Measurements from ENCODE around the gene KCNQ1OT1. TPM values are rescaled to one million over a fixed set of nuclear protein-coding genes. Genes with fewer than 3 reads are reported as not detected.
A peak's percentile ranks its signal among the peaks of the same experiment; 100 is the strongest.

Gene KCNQ1OT1
- total and polyA plus RNA-seq, 4 donors, result 0.08 to 5.4 (median 1.2) TPM

DNA sequence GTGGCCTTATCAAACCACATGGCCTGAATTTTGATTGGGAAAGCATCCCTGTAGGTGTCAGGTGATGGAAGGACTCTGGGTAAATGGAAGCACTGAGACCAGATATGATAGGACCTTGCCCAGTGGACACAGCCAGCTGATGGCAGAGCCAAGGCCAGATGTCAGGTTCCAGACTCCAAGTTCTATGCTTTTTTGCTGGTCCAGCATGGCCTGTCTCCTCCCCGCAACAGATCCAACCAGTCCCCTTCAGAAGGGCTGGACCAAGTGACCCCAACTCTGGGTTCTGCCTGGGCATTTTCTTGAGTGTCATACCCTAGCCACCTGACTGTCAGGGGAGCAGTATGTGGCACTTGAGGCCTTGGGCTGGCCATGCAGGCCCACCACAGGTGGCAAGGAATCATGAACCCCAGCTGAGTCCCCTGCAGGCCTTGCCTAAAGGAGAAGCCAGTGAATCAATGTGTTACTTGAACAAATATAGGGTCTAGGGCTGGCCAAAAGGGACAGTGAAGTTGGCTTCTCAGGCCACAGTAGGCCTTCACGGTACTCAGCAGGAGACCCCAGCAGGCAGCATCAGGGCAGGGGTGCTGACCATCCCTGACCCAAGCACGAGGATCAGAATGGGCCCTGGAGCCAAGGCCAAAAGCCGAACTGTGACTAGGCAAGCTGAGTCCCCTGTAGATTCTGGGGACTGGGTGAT lies 27.1 kb downstream of the KCNQ1OT1 start:
- no peaks in the 10 kb centered on the region for H3K9me3 ChIP-seq (ENCODE audit: control insufficient read depth, low read length)
- no peak overlapping the region for H3K4me3 ChIP-seq (ENCODE audit: low read length in 2 of 2)
- no peak for ATAC-seq (ENCODE audit: low FRiP score)
- no peaks in the 10 kb centered on the region for H3K27me3 ChIP-seq (ENCODE audit: control insufficient read depth in 1 of 2, insufficient read depth in 2 of 2, low read length in 1 of 2)
- no peaks in the 10 kb centered on the region for H3K4me1 ChIP-seq (ENCODE audit: control insufficient read depth in 1 of 2, insufficient read depth in 2 of 2, low read length in 2 of 2)
- no peaks in the 10 kb centered on the region for H3K36me3 ChIP-seq (ENCODE audit: control insufficient read depth in 1 of 2, insufficient read depth in 2 of 2, low read length in 1 of 2)
- H3K27ac ChIP-seq (ENCODE audit: low read depth in 1 of 2, low read length in 2 of 2), result no peak overlapping the region
- WGBS, 2 donors, result 94 to 95% methylated on average over 4 of the region's 4 CpGs
- DNase-seq, result no peak
- intact Hi-C loops (cut with DNase I), result no loop called here

DNA sequence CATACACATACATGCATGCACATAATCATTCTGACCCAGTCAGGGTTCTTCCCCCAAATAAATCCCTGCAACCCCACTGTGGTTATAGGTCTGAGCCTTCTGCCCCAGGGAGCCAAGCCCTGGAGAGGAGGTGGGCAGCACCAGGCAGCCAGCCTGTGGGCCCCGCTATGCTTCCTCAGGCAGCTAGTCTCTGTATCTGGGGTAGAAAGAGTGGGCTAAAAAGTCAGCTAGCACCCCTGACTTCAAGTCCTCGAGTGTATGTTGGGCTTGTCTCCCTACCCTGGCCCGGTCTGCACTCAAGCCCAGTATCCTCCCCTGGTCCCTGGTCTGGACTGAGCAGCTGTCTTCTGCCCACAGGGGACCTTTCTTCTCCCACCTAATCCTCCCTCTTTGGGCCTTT lies 28.0 kb downstream of the KCNQ1OT1 start:
- H3K27ac ChIP-seq (ENCODE audit: low read depth in 1 of 2, low read length in 2 of 2), result no peak overlapping the region
- DNase-seq (no peak), ATAC-seq (ENCODE audit: low FRiP score) (no peak)
- no peaks in the 10 kb centered on the region for H3K4me1 ChIP-seq (ENCODE audit: control insufficient read depth in 1 of 2, insufficient read depth in 2 of 2, low read length in 2 of 2)
- intact Hi-C loops (cut with DNase I), result no loop called here
- no peaks in the 10 kb centered on the region for H3K36me3 ChIP-seq (ENCODE audit: control insufficient read depth in 1 of 2, insufficient read depth in 2 of 2, low read length in 1 of 2)
- no peak overlapping the region for H3K4me3 ChIP-seq (ENCODE audit: low read length in 2 of 2)
- no peaks in the 10 kb centered on the region for H3K27me3 ChIP-seq (ENCODE audit: control insufficient read depth in 1 of 2, insufficient read depth in 2 of 2, low read length in 1 of 2)
- no peaks in the 10 kb centered on the region for H3K9me3 ChIP-seq (ENCODE audit: control insufficient read depth, low read length)
- 89 to 94% methylated on average over 3 of the region's 3 CpGs for WGBS, 2 donors

DNA sequence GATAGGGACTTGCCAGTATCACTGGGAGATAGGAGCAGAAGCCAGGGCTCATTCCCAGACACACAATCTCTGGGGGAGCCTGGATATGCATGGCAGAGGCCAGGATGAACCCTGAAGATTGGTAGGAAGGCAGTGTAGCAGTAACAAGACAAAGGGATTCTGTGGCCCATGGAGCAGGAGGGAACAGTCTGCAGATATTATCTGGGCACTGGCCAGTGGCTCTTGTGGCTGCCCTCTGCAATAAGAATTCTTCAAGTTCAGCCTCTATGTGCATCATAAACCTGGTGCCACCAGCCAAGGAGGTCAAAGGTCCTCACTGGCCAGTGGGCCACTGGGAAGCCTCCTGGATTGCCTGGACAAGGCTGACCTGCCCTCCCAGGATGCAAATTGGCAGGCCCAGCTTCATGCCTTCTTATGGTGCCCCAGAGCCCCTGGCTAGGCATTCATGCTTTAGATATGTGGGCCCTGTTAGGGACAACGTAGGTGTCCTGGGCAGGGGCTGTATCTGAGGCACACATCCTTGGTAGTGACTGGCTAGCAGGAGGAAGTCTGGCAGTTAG lies 29.2 kb downstream of the KCNQ1OT1 start:
- no peaks in the 10 kb centered on the region for H3K27me3 ChIP-seq (ENCODE audit: control insufficient read depth in 1 of 2, insufficient read depth in 2 of 2, low read length in 1 of 2)
- DNase-seq (peak in 1 of 2 donors; percentile 61), ATAC-seq (ENCODE audit: low FRiP score) (no peak)
- H3K27ac ChIP-seq (ENCODE audit: low read depth in 1 of 2, low read length in 2 of 2), result no peak overlapping the region
- 87 to 93% methylated on average over 1 of the region's 1 CpG for WGBS, 2 donors
- H3K36me3 ChIP-seq (ENCODE audit: control insufficient read depth in 1 of 2, insufficient read depth in 2 of 2, low read length in 1 of 2), result no peaks in the 10 kb centered on the region
- H3K9me3 ChIP-seq (ENCODE audit: control insufficient read depth, low read length), result no peaks in the 10 kb centered on the region
- intact Hi-C loops (cut with DNase I), result no loop called here
- no peaks in the 10 kb centered on the region for H3K4me1 ChIP-seq (ENCODE audit: control insufficient read depth in 1 of 2, insufficient read depth in 2 of 2, low read length in 2 of 2)
- no peak overlapping the region for H3K4me3 ChIP-seq (ENCODE audit: low read length in 2 of 2)

DNA sequence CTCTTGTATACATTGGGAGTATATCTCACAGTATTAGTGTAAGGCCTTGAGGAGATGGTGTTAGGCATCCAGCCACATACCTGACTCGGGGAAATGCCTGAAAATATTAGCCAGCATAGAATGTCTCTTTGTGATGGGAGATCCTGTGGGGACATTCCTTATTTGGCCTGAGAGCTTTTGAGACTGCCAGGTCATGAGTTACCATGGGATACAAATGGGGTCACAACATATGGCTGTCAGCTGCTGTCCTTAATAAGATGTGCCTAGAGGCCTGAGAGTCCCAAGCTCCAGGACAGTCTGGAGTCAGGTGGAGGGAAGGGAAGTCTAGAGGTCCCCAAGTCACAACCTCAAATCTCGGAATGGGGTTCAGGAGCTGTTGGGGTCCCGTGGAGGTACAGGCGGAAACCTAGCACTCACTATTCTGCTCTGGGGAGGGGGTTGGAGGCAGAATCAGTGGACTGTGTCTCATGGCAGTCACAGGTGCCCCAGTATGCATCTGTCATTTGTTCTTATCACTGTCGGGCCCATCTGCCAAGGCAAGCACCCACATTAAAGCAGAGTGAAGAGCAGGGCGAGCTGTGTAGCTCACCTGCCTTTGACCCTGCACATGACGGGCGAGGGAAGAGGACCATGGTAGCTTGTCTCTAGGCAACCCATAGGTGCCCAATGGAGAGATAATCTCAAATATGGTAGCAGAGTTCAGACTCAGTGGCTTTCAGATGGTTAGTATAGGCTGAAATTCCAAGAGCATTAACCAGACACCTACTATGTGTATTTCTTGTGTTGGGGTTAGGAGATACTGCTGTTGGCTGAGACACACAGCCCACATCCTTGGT lies 29.9 kb downstream of the KCNQ1OT1 start:
- H3K4me1 ChIP-seq (ENCODE audit: control insufficient read depth in 1 of 2, insufficient read depth in 2 of 2, low read length in 2 of 2), result no peaks in the 10 kb centered on the region
- ATAC-seq (ENCODE audit: low FRiP score), result no peak
- H3K36me3 ChIP-seq (ENCODE audit: control insufficient read depth in 1 of 2, insufficient read depth in 2 of 2, low read length in 1 of 2), result no peaks in the 10 kb centered on the region
- DNase-seq, result no peak
- H3K4me3 ChIP-seq (ENCODE audit: low read length in 2 of 2), result no peak overlapping the region
- intact Hi-C loops (cut with DNase I), result no loop called here
- no peaks in the 10 kb centered on the region for H3K9me3 ChIP-seq (ENCODE audit: control insufficient read depth, low read length)
- H3K27ac ChIP-seq (ENCODE audit: low read depth in 1 of 2, low read length in 2 of 2), result no peak overlapping the region
- H3K27me3 ChIP-seq (ENCODE audit: control insufficient read depth in 1 of 2, insufficient read depth in 2 of 2, low read length in 1 of 2), result no peaks in the 10 kb centered on the region
- WGBS, 2 donors, result 92 to 96% methylated on average over 8 of the region's 8 CpGs

GRCh38 chr11:2668876-2669275 lies 30.9 kb downstream of the KCNQ1OT1 start:
- Histone ChIP-seq H3K4me1 (ENCODE audit: control insufficient read depth in 1 of 2, insufficient read depth in 2 of 2, low read length in 2 of 2) (no peaks in the 10 kb centered on the region), H3K9me3 (ENCODE audit: control insufficient read depth, low read length) (no peaks in the 10 kb centered on the region), H3K36me3 (ENCODE audit: control insufficient read depth in 1 of 2, insufficient read depth in 2 of 2, low read length in 1 of 2) (no peaks in the 10 kb centered on the region), H3K27ac (ENCODE audit: low read depth in 1 of 2, low read length in 2 of 2) (no peak overlapping the region), H3K27me3 (ENCODE audit: control insufficient read depth in 1 of 2, insufficient read depth in 2 of 2, low read length in 1 of 2) (no peaks in the 10 kb centered on the region), H3K4me3 (ENCODE audit: low read length in 2 of 2) (no peak overlapping the region)
- no peak for DNase-seq
- intact Hi-C loops (cut with DNase I), result no loop called here
- ATAC-seq (ENCODE audit: low FRiP score), result no peak
- WGBS, 2 donors, result 94 to 98% methylated on average over 5 of the region's 5 CpGs

DNA sequence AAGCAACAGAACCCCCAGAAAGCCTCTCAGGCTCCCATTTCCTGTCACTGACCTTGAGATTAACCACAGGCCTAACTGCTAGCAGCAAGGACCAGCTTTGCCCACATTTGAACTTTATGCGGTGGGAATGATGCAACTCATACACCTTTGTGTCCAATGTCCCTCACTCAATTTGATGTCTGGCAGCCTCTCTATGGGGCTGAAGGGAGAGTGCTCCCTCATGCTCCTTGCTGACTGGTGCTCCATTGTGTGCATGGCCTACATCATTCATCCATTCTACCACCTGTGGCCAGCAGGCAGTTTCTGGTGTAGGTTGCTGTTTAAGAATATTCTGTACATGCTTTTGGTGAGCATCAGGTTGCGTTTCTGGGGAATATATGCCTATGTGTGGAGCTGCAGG lies 31.9 kb downstream of the KCNQ1OT1 start:
- Histone ChIP-seq H3K4me1 (ENCODE audit: control insufficient read depth in 1 of 2, insufficient read depth in 2 of 2, low read length in 2 of 2) (no peaks in the 10 kb centered on the region), H3K27me3 (ENCODE audit: control insufficient read depth in 1 of 2, insufficient read depth in 2 of 2, low read length in 1 of 2) (no peaks in the 10 kb centered on the region), H3K4me3 (ENCODE audit: low read length in 2 of 2) (no peak overlapping the region), H3K27ac (ENCODE audit: low read depth in 1 of 2, low read length in 2 of 2) (no peak overlapping the region), H3K36me3 (ENCODE audit: control insufficient read depth in 1 of 2, insufficient read depth in 2 of 2, low read length in 1 of 2) (no peaks in the 10 kb centered on the region), H3K9me3 (ENCODE audit: control insufficient read depth, low read length) (peaks cover 1% of the 10 kb centered on the region)
- ATAC-seq (ENCODE audit: low FRiP score) (no peak), DNase-seq (no peak)
- intact Hi-C loops (cut with DNase I), result no loop called here
- WGBS, 2 donors, result 95 to 98% methylated on average over 2 of the region's 2 CpGs

DNA sequence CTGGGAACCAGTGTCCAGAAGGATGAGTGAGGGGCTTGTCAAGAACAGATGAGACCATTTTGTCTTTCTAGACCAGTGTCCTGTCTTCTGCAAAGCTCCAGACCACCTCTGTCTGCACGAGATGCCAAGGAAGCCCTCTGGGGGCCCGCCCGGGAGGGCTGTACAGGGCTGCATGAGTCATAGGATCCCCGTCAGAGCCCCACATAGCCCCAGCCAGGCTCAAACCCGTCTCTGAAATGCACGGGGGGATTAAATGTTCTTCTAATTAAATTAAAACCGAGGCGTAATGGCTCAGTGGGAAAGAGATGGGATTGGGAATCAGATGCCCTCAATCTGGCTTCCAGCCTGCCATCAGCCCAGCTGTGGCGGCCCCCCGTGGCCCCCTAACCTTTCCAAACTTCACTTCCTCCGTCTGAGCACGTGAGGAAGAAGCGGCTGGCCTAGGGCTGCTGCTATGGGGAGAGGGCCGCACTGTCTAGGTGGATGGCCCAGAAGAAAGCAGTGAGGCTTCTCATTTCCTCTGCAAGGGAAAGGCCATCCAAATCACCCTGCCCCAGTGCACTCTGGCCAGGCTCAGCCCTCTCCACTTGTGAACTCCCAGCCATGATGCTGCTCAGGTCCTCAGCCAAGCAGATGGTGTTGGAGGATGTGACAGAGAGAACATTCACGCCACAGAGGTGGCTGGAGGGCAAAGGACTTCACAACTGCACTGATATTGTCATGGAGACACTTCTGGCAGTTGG lies 32.8 kb downstream of the KCNQ1OT1 start:
- H3K4me1 ChIP-seq (ENCODE audit: control insufficient read depth in 1 of 2, insufficient read depth in 2 of 2, low read length in 2 of 2), result no peaks in the 10 kb centered on the region
- ATAC-seq (ENCODE audit: low FRiP score) (no peak), DNase-seq (peak in 1 of 2 donors; percentile 67)
- H3K36me3 ChIP-seq (ENCODE audit: control insufficient read depth in 1 of 2, insufficient read depth in 2 of 2, low read length in 1 of 2), result no peaks in the 10 kb centered on the region
- WGBS, 2 donors, result 90 to 93% methylated on average over 15 of the region's 15 CpGs
- no peak overlapping the region for H3K27ac ChIP-seq (ENCODE audit: low read depth in 1 of 2, low read length in 2 of 2)
- no peaks in the 10 kb centered on the region for H3K27me3 ChIP-seq (ENCODE audit: control insufficient read depth in 1 of 2, insufficient read depth in 2 of 2, low read length in 1 of 2)
- H3K4me3 ChIP-seq (ENCODE audit: low read length in 2 of 2), result no peak overlapping the region
- intact Hi-C loops (cut with DNase I), result no loop called here
- H3K9me3 ChIP-seq (ENCODE audit: control insufficient read depth, low read length), result peaks cover 1% of the 10 kb centered on the region

GRCh38 chr11:2666401-2666741 lies 33.4 kb downstream of the KCNQ1OT1 start:
- WGBS, 2 donors, result 56 to 64% methylated on average over 6 of the region's 6 CpGs
- DNase-seq, result no peak
- no peak overlapping the region for H3K27ac ChIP-seq (ENCODE audit: low read depth in 1 of 2, low read length in 2 of 2)
- no peaks in the 10 kb centered on the region for H3K36me3 ChIP-seq (ENCODE audit: control insufficient read depth in 1 of 2, insufficient read depth in 2 of 2, low read length in 1 of 2)
- peaks cover 2% of the 10 kb centered on the region for H3K9me3 ChIP-seq (ENCODE audit: control insufficient read depth, low read length)
- no peak for ATAC-seq (ENCODE audit: low FRiP score)
- intact Hi-C loops (cut with DNase I), result no loop called here
- no peak overlapping the region for H3K4me3 ChIP-seq (ENCODE audit: low read length in 2 of 2)
- H3K4me1 ChIP-seq (ENCODE audit: control insufficient read depth in 1 of 2, insufficient read depth in 2 of 2, low read length in 2 of 2), result no peaks in the 10 kb centered on the region
- no peaks in the 10 kb centered on the region for H3K27me3 ChIP-seq (ENCODE audit: control insufficient read depth in 1 of 2, insufficient read depth in 2 of 2, low read length in 1 of 2)

All from aorta (tissue), 5 donors.